Measurements from ENCODE around the gene ABCD2.

The ABCD2 gene

GRCh38 chr12:39613525-39613924 lies 6.1 kb downstream of the ABCD2 start:
- no peaks in the 10 kb centered on the region for H3K9me3 ChIP-seq (ENCODE audit: insufficient read depth, low read depth, low read length)
- H2BK12ac ChIP-seq (ENCODE audit: low read length) = no peak overlapping the region
- no peaks in the 10 kb centered on the region for H3K36me3 ChIP-seq (ENCODE audit: control insufficient read depth in 1 of 2, insufficient read depth in 2 of 2, low read length in 2 of 2)
- H4K91ac ChIP-seq (ENCODE audit: low read depth, low read length) = no peak overlapping the region
- H3K23ac ChIP-seq (ENCODE audit: low read length) = no peak overlapping the region
- H3K4me1 ChIP-seq (ENCODE audit: control insufficient read depth in 1 of 2, insufficient read depth in 2 of 2, low read length in 2 of 2) = no peaks in the 10 kb centered on the region
- no peak overlapping the region for H3K27ac ChIP-seq (ENCODE audit: low read depth, low read length)
- no peak overlapping the region for H3K18ac ChIP-seq (ENCODE audit: low read length)
- H3K4me3 ChIP-seq (ENCODE audit: low read depth, low read length) = no peak overlapping the region
- no peaks in the 10 kb centered on the region for H3K27me3 ChIP-seq (ENCODE audit: insufficient read depth, low read length)
- H2BK5ac ChIP-seq (ENCODE audit: low read depth, low read length, poor library complexity) = no peak overlapping the region
- H4K12ac ChIP-seq (ENCODE audit: low read depth, low read length) = no peak overlapping the region
- H3K79me2 ChIP-seq (ENCODE audit: control insufficient read depth, insufficient read depth, low read length, poor library complexity) = no peaks in the 10 kb centered on the region
- H2BK120ac ChIP-seq (ENCODE audit: insufficient read depth, low read length, poor library complexity) = no peak overlapping the region
- no peak overlapping the region for H3K14ac ChIP-seq (ENCODE audit: low read length)
- H3K79me1 ChIP-seq (ENCODE audit: low read length) = no peaks in the 10 kb centered on the region
- WGBS (ENCODE audit: extremely low coverage, insufficient coverage, insufficient read length) = no CpG with 5 or more reads among the region's 2 CpGs
- H2AFZ ChIP-seq (ENCODE audit: insufficient read depth, low read length, poor library complexity) = no peak overlapping the region
- DNase-seq = no peak
- no peak overlapping the region for H3K4me2 ChIP-seq (ENCODE audit: low read length)
- H3K9ac ChIP-seq (ENCODE audit: low read length) = no peak overlapping the region
- H3K4ac ChIP-seq (ENCODE audit: low read depth, low read length) = no peak overlapping the region
- no peak overlapping the region for H2AK5ac ChIP-seq (ENCODE audit: low read length)
- H4K8ac ChIP-seq (ENCODE audit: low read depth, low read length) = no peak overlapping the region

GRCh38 chr12:39612250-39612649 lies 7.4 kb downstream of the ABCD2 start:
- no peak overlapping the region for H3K27ac ChIP-seq (ENCODE audit: low read depth, low read length)
- no peak overlapping the region for H2BK5ac ChIP-seq (ENCODE audit: low read depth, low read length, poor library complexity)
- DNase-seq = no peak
- H3K79me1 ChIP-seq (ENCODE audit: low read length) = no peaks in the 10 kb centered on the region
- H3K4me1 ChIP-seq (ENCODE audit: control insufficient read depth in 1 of 2, insufficient read depth in 2 of 2, low read length in 2 of 2) = no peaks in the 10 kb centered on the region
- no peak overlapping the region for H2BK120ac ChIP-seq (ENCODE audit: insufficient read depth, low read length, poor library complexity)
- H3K23ac ChIP-seq (ENCODE audit: low read length) = no peak overlapping the region
- H3K79me2 ChIP-seq (ENCODE audit: control insufficient read depth, insufficient read depth, low read length, poor library complexity) = no peaks in the 10 kb centered on the region
- no peak overlapping the region for H3K18ac ChIP-seq (ENCODE audit: low read length)
- no peak overlapping the region for H2AK5ac ChIP-seq (ENCODE audit: low read length)
- WGBS (ENCODE audit: extremely low coverage, insufficient coverage, insufficient read length) = no CpG with 5 or more reads among the region's 2 CpGs
- H2AFZ ChIP-seq (ENCODE audit: insufficient read depth, low read length, poor library complexity) = no peak overlapping the region
- H4K12ac ChIP-seq (ENCODE audit: low read depth, low read length) = no peak overlapping the region
- no peaks in the 10 kb centered on the region for H3K36me3 ChIP-seq (ENCODE audit: control insufficient read depth in 1 of 2, insufficient read depth in 2 of 2, low read length in 2 of 2)
- no peaks in the 10 kb centered on the region for H3K27me3 ChIP-seq (ENCODE audit: insufficient read depth, low read length)
- H4K8ac ChIP-seq (ENCODE audit: low read depth, low read length) = no peak overlapping the region
- no peak overlapping the region for H3K14ac ChIP-seq (ENCODE audit: low read length)
- H3K4me2 ChIP-seq (ENCODE audit: low read length) = no peak overlapping the region
- H3K4me3 ChIP-seq (ENCODE audit: low read depth, low read length) = no peak overlapping the region
- H2BK12ac ChIP-seq (ENCODE audit: low read length) = no peak overlapping the region
- no peak overlapping the region for H3K4ac ChIP-seq (ENCODE audit: low read depth, low read length)
- H3K9ac ChIP-seq (ENCODE audit: low read length) = no peak overlapping the region
- H4K91ac ChIP-seq (ENCODE audit: low read depth, low read length) = no peak overlapping the region
- no peaks in the 10 kb centered on the region for H3K9me3 ChIP-seq (ENCODE audit: insufficient read depth, low read depth, low read length)

GRCh38 chr12:39611818-39612217 lies 7.8 kb downstream of the ABCD2 start:
- no CpG with 5 or more reads among the region's 2 CpGs for WGBS (ENCODE audit: extremely low coverage, insufficient coverage, insufficient read length)
- no peak overlapping the region for H2AK5ac ChIP-seq (ENCODE audit: low read length)
- no peaks in the 10 kb centered on the region for H3K36me3 ChIP-seq (ENCODE audit: control insufficient read depth in 1 of 2, insufficient read depth in 2 of 2, low read length in 2 of 2)

DNA sequence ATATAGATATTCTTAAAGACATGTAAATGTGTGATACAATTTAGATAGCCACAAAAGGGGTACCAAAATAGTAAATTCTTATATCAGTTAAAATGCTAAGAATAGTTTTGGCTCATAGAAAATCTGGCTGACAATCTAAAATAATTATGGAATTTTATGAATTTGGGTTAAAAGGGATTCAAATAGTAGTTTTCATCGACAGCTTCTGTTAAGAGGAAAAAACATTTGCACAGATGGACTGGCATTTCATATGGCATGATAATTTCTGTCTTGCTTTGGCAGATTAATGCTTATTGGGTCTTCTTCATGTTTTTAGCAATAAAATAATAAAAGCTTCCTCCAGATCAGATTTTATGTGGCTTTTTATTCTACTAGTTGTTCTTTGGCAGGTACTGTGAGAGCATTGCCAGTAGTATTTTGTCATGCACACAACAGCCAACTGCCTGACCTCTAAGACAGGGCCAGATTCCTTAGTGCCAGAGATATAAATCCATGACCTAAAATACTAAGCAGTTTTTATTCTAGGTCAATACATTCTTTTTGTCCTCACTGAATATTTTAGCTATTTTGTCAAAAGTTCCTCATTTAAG lies 9.1 kb downstream of the ABCD2 start:
- Histone ChIP-seq H2BK120ac (ENCODE audit: insufficient read depth, low read length, poor library complexity) (no peak overlapping the region), H3K9me3 (ENCODE audit: insufficient read depth, low read depth, low read length) (no peaks in the 10 kb centered on the region), H3K14ac (ENCODE audit: low read length) (no peak overlapping the region), H4K8ac (ENCODE audit: low read depth, low read length) (no peak overlapping the region), H3K79me2 (ENCODE audit: control insufficient read depth, insufficient read depth, low read length, poor library complexity) (no peaks in the 10 kb centered on the region), H4K12ac (ENCODE audit: low read depth, low read length) (no peak overlapping the region), H3K4me1 (ENCODE audit: control insufficient read depth in 1 of 2, insufficient read depth in 2 of 2, low read length in 2 of 2) (no peaks in the 10 kb centered on the region), H2BK12ac (ENCODE audit: low read length) (no peak overlapping the region), H3K4me2 (ENCODE audit: low read length) (no peak overlapping the region), H3K4ac (ENCODE audit: low read depth, low read length) (no peak overlapping the region), H3K4me3 (ENCODE audit: low read depth, low read length) (no peak overlapping the region), H2AK5ac (ENCODE audit: low read length) (no peak overlapping the region), H3K27me3 (ENCODE audit: insufficient read depth, low read length) (no peaks in the 10 kb centered on the region), H3K18ac (ENCODE audit: low read length) (no peak overlapping the region), H3K23ac (ENCODE audit: low read length) (no peak overlapping the region), H3K36me3 (ENCODE audit: control insufficient read depth in 1 of 2, insufficient read depth in 2 of 2, low read length in 2 of 2) (no peaks in the 10 kb centered on the region), H4K91ac (ENCODE audit: low read depth, low read length) (no peak overlapping the region), H3K9ac (ENCODE audit: low read length) (no peak overlapping the region), H2BK5ac (ENCODE audit: low read depth, low read length, poor library complexity) (no peak overlapping the region), H2AFZ (ENCODE audit: insufficient read depth, low read length, poor library complexity) (no peak overlapping the region), H3K27ac (ENCODE audit: low read depth, low read length) (no peak overlapping the region), H3K79me1 (ENCODE audit: low read length) (no peaks in the 10 kb centered on the region)
- DNase-seq = no peak
- no CpG with 5 or more reads among the region's 1 CpG for WGBS (ENCODE audit: extremely low coverage, insufficient coverage, insufficient read length)

More at GRCh38 chr12:39611818-39612217, 7.8 kb downstream of the ABCD2 start:
- H3K4me3 ChIP-seq (ENCODE audit: low read depth, low read length) = no peak overlapping the region
- H3K4ac ChIP-seq (ENCODE audit: low read depth, low read length) = no peak overlapping the region
- H2BK5ac ChIP-seq (ENCODE audit: low read depth, low read length, poor library complexity) = no peak overlapping the region
- no peaks in the 10 kb centered on the region for H3K9me3 ChIP-seq (ENCODE audit: insufficient read depth, low read depth, low read length)
- no peaks in the 10 kb centered on the region for H3K27me3 ChIP-seq (ENCODE audit: insufficient read depth, low read length)
- H4K91ac ChIP-seq (ENCODE audit: low read depth, low read length) = no peak overlapping the region
- H3K27ac ChIP-seq (ENCODE audit: low read depth, low read length) = no peak overlapping the region
- H3K18ac ChIP-seq (ENCODE audit: low read length) = no peak overlapping the region
- H3K9ac ChIP-seq (ENCODE audit: low read length) = no peak overlapping the region
- no peaks in the 10 kb centered on the region for H3K79me2 ChIP-seq (ENCODE audit: control insufficient read depth, insufficient read depth, low read length, poor library complexity)
- no peaks in the 10 kb centered on the region for H3K4me1 ChIP-seq (ENCODE audit: control insufficient read depth in 1 of 2, insufficient read depth in 2 of 2, low read length in 2 of 2)
- no peak for DNase-seq
- H3K79me1 ChIP-seq (ENCODE audit: low read length) = no peaks in the 10 kb centered on the region
- no peak overlapping the region for H3K23ac ChIP-seq (ENCODE audit: low read length)
- no peak overlapping the region for H3K4me2 ChIP-seq (ENCODE audit: low read length)
- H2BK12ac ChIP-seq (ENCODE audit: low read length) = no peak overlapping the region
- no peak overlapping the region for H3K14ac ChIP-seq (ENCODE audit: low read length)
- H2AFZ ChIP-seq (ENCODE audit: insufficient read depth, low read length, poor library complexity) = no peak overlapping the region
- H4K8ac ChIP-seq (ENCODE audit: low read depth, low read length) = no peak overlapping the region
- H2BK120ac ChIP-seq (ENCODE audit: insufficient read depth, low read length, poor library complexity) = no peak overlapping the region
- no peak overlapping the region for H4K12ac ChIP-seq (ENCODE audit: low read depth, low read length)

Data from trophoblast cell (in vitro differentiated cells and primary cell).